Heart left ventricle (tissue), 13 donors: ENCODE measurements around the gene LYPD8.

Experiments used
- POLR2A ChIP-seq, 2 donors: fragments of 450-650 bp; IDR thresholded peaks; one replicate each; pipeline ENCODE4 v1.6.1; 2017; ENCODE audit warnings: antibody characterized with exemption in 2 of 2, mild to moderate bottlenecking in 2 of 2, moderate library complexity in 2 of 2
- TF ChIP-seq, protein P1 (sequence below), 12 donors: fragments of 200-600 bp; sonication (generic) in 4 of 12; IDR thresholded peaks; one replicate each; pipeline versions ENCODE4 v1.5.0 to v1.8.0; 2018 to 2022; ENCODE audit warnings: antibody characterized with exemption in 12 of 12, mild to moderate bottlenecking in 5 of 12
- donor health status: ischemic (EF 13 %, LVEDD 7.1; RV severe dilation, severe dysfunction).
- donor health status: DM: no; HTN: yes; CAD: no.
- donor health status: DM: no; HTN: no; CAD: no.
- donor health status: ischemic (EF 25% LVEDD 6.9; RV normal size, moderate dysfunction).
- donor health status: ischemic (EF 25% LVEDD 5.7; RV mildly dilated, moderate dysfunction).
- donor health status: ischemic (EF 35%, LVEDD 5.7; RV mildly dilated, moderate dysfunction).
- donor health status: nonischemic (EF 11% LVEDD 7.7; RV severe dilation, severe dysfunction).
- donor health status: DM: yes; HTN: yes; CAD: no.
- donor health status: PGD.
- donor health status: ischemic (EF 29% LVEDD 5.4; RV normal size, mild dysfunction).
- donor health status: nonischemic (EF 23%, LVEDD 6.1; RV moderate dilation, normal function).

DNA sequence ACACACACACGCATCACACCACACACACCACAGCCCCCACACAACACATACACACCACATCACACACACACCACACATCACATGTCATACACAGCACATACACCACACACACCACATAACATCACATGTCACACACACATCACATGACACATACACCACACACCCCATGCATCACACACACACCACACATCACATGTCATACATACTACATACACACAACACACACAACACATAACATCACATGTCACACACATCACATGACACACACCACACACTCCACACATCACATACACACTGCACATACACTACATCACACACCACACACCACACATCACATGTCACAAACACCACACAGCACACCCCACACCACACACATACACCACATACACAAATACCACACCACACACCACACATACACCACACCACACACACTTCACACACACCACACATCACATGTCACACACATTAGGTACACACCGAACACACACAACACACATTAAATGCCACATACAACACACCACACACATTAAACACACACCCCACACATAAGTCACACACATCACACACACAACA is 1.8 kb downstream of the LYPD8 start:
- TF ChIP-seq, protein P1, sequence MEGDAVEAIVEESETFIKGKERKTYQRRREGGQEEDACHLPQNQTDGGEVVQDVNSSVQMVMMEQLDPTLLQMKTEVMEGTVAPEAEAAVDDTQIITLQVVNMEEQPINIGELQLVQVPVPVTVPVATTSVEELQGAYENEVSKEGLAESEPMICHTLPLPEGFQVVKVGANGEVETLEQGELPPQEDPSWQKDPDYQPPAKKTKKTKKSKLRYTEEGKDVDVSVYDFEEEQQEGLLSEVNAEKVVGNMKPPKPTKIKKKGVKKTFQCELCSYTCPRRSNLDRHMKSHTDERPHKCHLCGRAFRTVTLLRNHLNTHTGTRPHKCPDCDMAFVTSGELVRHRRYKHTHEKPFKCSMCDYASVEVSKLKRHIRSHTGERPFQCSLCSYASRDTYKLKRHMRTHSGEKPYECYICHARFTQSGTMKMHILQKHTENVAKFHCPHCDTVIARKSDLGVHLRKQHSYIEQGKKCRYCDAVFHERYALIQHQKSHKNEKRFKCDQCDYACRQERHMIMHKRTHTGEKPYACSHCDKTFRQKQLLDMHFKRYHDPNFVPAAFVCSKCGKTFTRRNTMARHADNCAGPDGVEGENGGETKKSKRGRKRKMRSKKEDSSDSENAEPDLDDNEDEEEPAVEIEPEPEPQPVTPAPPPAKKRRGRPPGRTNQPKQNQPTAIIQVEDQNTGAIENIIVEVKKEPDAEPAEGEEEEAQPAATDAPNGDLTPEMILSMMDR (IDR thresholded peaks at IDR 0.05) = no peak
- TF ChIP-seq POLR2A (IDR thresholded peaks at IDR 0.05) = no peak
